ENCODE data around the gene ZNF785. TPM values are rescaled to one million over a fixed set of nuclear protein-coding genes. Genes with fewer than 3 reads are reported as not detected.

The ZNF785 gene
- polyA plus RNA-seq, 1 donor (not counting 4 experiments of a cell fraction or from before 2014, with no cell fraction given), result 3.4 TPM

- H3K79me2 ChIP-seq (ENCODE audit: control insufficient read depth, insufficient read depth, low read length), result no peaks in the 10 kb centered on the region
- H3K9me1 ChIP-seq (ENCODE audit: control insufficient read depth, extremely low read depth, insufficient read depth, low read length), result no peaks in the 10 kb centered on the region
- no peak for FAIRE-seq
- H3K4me1 ChIP-seq (ENCODE audit: control insufficient read depth, extremely low read depth, insufficient read depth, low read length), result peaks cover 14% of the 10 kb centered on the region
- dilution Hi-C loops (cut with MboI; ENCODE audit: extremely low pct_ligation_motif_present, low sequenced_read_pairs), result no loop called here
- H4K20me1 ChIP-seq (ENCODE audit: control insufficient read depth, extremely low read depth, insufficient read depth, low read length), result no peaks in the 10 kb centered on the region
- no peaks in the 10 kb centered on the region for H3K9me3 ChIP-seq (ENCODE audit: control insufficient read depth, low read depth, low read length)
- no peak overlapping the region for H3K27ac ChIP-seq (ENCODE audit: control insufficient read depth, insufficient read depth, low read length)
- H3K9ac ChIP-seq (ENCODE audit: control insufficient read depth, extremely low read depth, insufficient read depth, low read length), result no peak overlapping the region
- no peak overlapping the region for H3K4me2 ChIP-seq (ENCODE audit: control insufficient read depth, extremely low read depth, insufficient read depth, low read depth, low read length)
- TF ChIP-seq EZH2 (IDR thresholded peaks at IDR 0.05; ENCODE audit: low read length) (no peak), CTCF (optimal IDR thresholded peaks at IDR 0.05 in 1 of 3, IDR thresholded peaks at IDR 0.05 in 1 of 3, conservative IDR thresholded peaks at IDR 0.05 in 1 of 3; ENCODE audit: extremely low read depth in 1 of 3, insufficient read depth in 2 of 3, low read length in 3 of 3) (no peak)
- H3K4me3 ChIP-seq (ENCODE audit: control insufficient read depth in 2 of 3, extremely low read depth in 1 of 3, insufficient read depth in 2 of 3, low read depth in 1 of 3, low read length in 3 of 3), result no peak overlapping the region
- DNase-seq (ENCODE audit: low read depth, low spot score), result no peak
- H3K27me3 ChIP-seq (ENCODE audit: control insufficient read depth, extremely low read depth, insufficient read depth, low read length), result no peaks in the 10 kb centered on the region
- H2AFZ ChIP-seq (ENCODE audit: control insufficient read depth, low read length), result no peak overlapping the region
- peaks cover 9 to 10% of the 10 kb centered on the region in 2 experiments for H3K36me3 ChIP-seq (ENCODE audit: control insufficient read depth in 2 of 2, extremely low read depth in 1 of 2, insufficient read depth in 2 of 2, low read length in 2 of 2)
Observed at GRCh38 chr16:30601966-30602365, 16.5 kb upstream of the ZNF785 start.

- H3K4me3 ChIP-seq (ENCODE audit: control insufficient read depth in 2 of 3, extremely low read depth in 1 of 3, insufficient read depth in 2 of 3, low read depth in 1 of 3, low read length in 3 of 3), result no peak overlapping the region
- H3K9me3 ChIP-seq (ENCODE audit: control insufficient read depth, low read depth, low read length), result no peaks in the 10 kb centered on the region
- H3K4me1 ChIP-seq (ENCODE audit: control insufficient read depth, extremely low read depth, insufficient read depth, low read length), result peaks cover 14% of the 10 kb centered on the region
- H2AFZ ChIP-seq (ENCODE audit: control insufficient read depth, low read length), result no peak overlapping the region
- no peaks in the 10 kb centered on the region for H3K27me3 ChIP-seq (ENCODE audit: control insufficient read depth, extremely low read depth, insufficient read depth, low read length)
- no peak overlapping the region for H3K27ac ChIP-seq (ENCODE audit: control insufficient read depth, insufficient read depth, low read length)
- FAIRE-seq (no peak), DNase-seq (ENCODE audit: low read depth, low spot score) (no peak)
- dilution Hi-C loops (cut with MboI; ENCODE audit: extremely low pct_ligation_motif_present, low sequenced_read_pairs), result no loop called here
- H3K9me1 ChIP-seq (ENCODE audit: control insufficient read depth, extremely low read depth, insufficient read depth, low read length), result no peaks in the 10 kb centered on the region
- TF ChIP-seq CTCF (optimal IDR thresholded peaks at IDR 0.05 in 1 of 3, IDR thresholded peaks at IDR 0.05 in 1 of 3, conservative IDR thresholded peaks at IDR 0.05 in 1 of 3; ENCODE audit: extremely low read depth in 1 of 3, insufficient read depth in 2 of 3, low read length in 3 of 3) (no peak), EZH2 (IDR thresholded peaks at IDR 0.05; ENCODE audit: low read length) (no peak)
- no peaks in the 10 kb centered on the region for H4K20me1 ChIP-seq (ENCODE audit: control insufficient read depth, extremely low read depth, insufficient read depth, low read length)
- H3K9ac ChIP-seq (ENCODE audit: control insufficient read depth, extremely low read depth, insufficient read depth, low read length), result no peak overlapping the region
- H3K36me3 ChIP-seq (ENCODE audit: control insufficient read depth in 2 of 2, extremely low read depth in 1 of 2, insufficient read depth in 2 of 2, low read length in 2 of 2), result peaks cover 9 to 10% of the 10 kb centered on the region in 2 experiments
- no peak overlapping the region for H3K4me2 ChIP-seq (ENCODE audit: control insufficient read depth, extremely low read depth, insufficient read depth, low read depth, low read length)
- no peaks in the 10 kb centered on the region for H3K79me2 ChIP-seq (ENCODE audit: control insufficient read depth, insufficient read depth, low read length)
Observed at GRCh38 chr16:30600929-30601328, 15.4 kb upstream of the ZNF785 start.
